AG10803 (cell line): Measurements from ENCODE around the gene MEMO1.

Experiments
- DNase-seq: peaks from one replicate; pipeline ENCODE4 v3.0.0; 2010; ENCODE audit warnings: low read depth
- H3K4me3 ChIP-seq: 2 replicates; pipeline ENCODE4 v1.5.1; 2011; ENCODE audit warnings: mild to moderate bottlenecking, low read length, control low read depth
- TF ChIP-seq, protein P1 (sequence below): conservative IDR thresholded peaks from 2 replicates; pipeline ENCODE4 v1.5.1; 2011; ENCODE audit warnings: mild to moderate bottlenecking, low read length, control low read depth, inconsistent platforms

MEMO1 gene

DNA sequence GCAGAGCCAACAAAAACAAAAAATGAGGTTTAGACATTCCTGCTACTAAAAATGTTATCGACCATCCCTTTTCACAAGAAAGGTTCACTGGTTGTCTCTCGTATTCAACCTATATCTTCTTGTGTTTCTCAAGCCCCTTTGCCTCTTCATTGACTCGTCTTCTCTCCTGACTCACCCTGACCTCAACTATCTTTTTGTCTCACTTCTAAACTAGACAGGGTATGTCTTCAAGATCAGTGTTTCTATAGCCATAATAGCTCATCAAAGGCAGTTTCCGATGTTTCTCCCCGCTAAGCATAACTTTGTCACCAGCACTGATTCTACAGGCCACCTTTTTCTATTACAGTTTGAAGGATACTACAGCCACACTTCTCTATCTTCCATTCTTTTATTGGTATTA, 178.4 kb downstream of the MEMO1 start:
- TF ChIP-seq, protein P1, sequence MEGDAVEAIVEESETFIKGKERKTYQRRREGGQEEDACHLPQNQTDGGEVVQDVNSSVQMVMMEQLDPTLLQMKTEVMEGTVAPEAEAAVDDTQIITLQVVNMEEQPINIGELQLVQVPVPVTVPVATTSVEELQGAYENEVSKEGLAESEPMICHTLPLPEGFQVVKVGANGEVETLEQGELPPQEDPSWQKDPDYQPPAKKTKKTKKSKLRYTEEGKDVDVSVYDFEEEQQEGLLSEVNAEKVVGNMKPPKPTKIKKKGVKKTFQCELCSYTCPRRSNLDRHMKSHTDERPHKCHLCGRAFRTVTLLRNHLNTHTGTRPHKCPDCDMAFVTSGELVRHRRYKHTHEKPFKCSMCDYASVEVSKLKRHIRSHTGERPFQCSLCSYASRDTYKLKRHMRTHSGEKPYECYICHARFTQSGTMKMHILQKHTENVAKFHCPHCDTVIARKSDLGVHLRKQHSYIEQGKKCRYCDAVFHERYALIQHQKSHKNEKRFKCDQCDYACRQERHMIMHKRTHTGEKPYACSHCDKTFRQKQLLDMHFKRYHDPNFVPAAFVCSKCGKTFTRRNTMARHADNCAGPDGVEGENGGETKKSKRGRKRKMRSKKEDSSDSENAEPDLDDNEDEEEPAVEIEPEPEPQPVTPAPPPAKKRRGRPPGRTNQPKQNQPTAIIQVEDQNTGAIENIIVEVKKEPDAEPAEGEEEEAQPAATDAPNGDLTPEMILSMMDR: no peak

DNA sequence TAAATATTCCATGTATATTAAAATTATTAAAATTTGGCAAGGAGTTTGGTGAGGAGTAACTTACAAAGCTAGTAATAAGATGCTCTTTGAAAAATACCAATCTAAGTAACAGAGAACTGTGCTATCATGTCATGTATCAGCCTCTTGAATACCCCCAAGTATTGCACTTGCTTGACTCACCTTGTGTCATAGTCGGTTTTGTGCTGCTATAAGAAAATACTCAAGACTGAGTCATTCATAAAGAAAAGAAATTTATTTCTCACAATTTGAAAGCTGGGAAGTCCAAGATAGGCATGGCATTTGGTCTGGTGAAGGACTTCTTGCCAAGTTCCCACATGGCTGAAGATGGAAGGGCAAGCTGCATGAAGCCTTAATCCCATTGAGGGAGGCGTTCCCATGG, 179.2 kb downstream of the MEMO1 start:
- no peak for DNase-seq
- TF ChIP-seq, protein P1: no peak
- no peak overlapping the region for H3K4me3 ChIP-seq

More for the DNA sequence above, 178.4 kb downstream of the MEMO1 start:
- no peak for DNase-seq
- H3K4me3 ChIP-seq: no peak overlapping the region

DNA sequence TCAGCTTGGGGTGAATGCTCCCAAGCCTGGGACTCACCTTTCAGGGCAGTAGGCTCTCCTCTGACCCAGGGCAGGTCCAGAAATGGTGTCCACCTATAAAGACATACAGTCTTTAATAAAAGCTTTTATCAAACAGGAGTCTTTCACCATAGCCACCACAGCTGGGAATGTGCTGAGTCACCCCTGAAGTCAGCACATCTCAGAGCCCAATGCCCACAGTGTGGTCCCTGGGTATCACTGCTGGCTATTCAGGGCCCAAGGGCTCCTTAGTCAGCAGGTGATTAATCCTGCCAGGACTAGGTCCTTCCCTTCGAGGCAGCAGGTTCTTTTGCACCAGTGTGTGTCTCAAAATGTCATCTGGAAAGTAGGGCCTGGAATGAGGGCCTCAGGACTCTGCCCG, 181.9 kb downstream of the MEMO1 start:
- H3K4me3 ChIP-seq: no peak overlapping the region
- DNase-seq: no peak
- TF ChIP-seq, protein P1: no peak

DNA sequence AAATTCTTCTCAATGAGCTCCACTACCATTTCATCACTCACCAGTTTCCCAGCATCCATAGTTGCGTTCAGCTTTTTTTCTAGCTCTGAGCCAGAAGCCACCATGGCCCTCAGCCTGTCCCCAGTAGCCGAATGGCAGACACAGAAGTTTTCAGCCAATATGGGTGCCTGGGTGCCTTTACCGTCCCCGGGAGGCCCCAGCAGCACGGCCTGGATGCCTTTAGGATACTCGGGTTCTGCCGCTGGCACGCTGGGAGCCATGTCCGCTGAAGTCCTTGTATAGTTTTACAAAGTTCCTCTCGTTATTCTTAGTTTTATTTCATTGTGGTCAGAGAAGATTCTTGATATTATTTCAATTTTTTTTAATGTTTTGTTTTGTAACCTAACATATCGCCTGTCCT, 187.2 kb downstream of the MEMO1 start:
- H3K4me3 ChIP-seq: no peak overlapping the region
- TF ChIP-seq, protein P1: no peak
- DNase-seq: no peak

DNA sequence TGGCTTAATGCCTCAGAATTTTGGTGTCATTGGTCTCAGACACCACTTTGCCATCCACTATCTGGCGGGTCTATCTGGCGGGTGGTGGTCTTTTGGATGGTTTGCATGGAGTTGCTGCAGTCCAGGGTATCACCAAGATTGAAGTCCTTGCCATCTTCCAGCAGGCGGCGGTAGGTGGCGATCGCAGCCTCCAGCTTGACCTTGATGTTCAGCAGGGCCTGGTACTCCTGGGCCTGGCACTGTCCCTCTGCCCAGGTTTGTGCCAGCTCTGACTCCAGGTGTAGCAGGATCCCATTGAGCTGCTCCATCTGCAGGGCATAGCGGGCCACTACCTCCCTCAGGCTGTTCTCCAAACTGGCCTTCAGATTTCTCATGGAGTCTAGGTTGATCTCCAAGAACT, 188.2 kb downstream of the MEMO1 start:
- TF ChIP-seq, protein P1: no peak
- H3K4me3 ChIP-seq: no peak overlapping the region
- DNase-seq: no peak
